ENCODE results near the gene UGT1A1.

GRCh38 chr2:233754872-233755611 is 5.0 kb upstream of the UGT1A1 start:
- no peak for TF ChIP-seq CTCF (IDR thresholded peaks at IDR 0.05)
- TF ChIP-seq POLR2AphosphoS5 (IDR thresholded peaks at IDR 0.05): no peak

Data from prostate gland (tissue), 2 donors.